ENCODE results near the gene ZNF358. TPM values are rescaled to one million over a fixed set of nuclear protein-coding genes. Genes with fewer than 3 reads are reported as not detected.

ZNF358 gene
- total and polyA plus RNA-seq, 2 donors (not counting 3 experiments of a cell fraction or from before 2014, with no cell fraction given), result 51.2 to 83.2 TPM

GRCh38 chr19:7526059-7526929 lies 10.4 kb downstream of the ZNF358 start:
- no peak overlapping the region for H2AFZ ChIP-seq (ENCODE audit: low read depth, low read length)
- no peak overlapping the region for H3K27ac ChIP-seq (ENCODE audit: insufficient read depth, low read depth, low read length)
- no peak for TF ChIP-seq JUN (IDR thresholded peaks at IDR 0.05; ENCODE audit: borderline replicate concordance, insufficient read depth, insufficient read length, low read depth)
- TF ChIP-seq EZH2 (IDR thresholded peaks at IDR 0.05; ENCODE audit: borderline replicate concordance, low read depth, low read length, severe bottlenecking), result no peak
- TF ChIP-seq MYC (IDR thresholded peaks at IDR 0.05; ENCODE audit: low read depth, low read length), result no peak
- no peak for TF ChIP-seq POLR2AphosphoS5 (IDR thresholded peaks at IDR 0.05; ENCODE audit: insufficient read depth, low read depth, low read length)
- no peak for TF ChIP-seq GATA2 (IDR thresholded peaks at IDR 0.05; ENCODE audit: insufficient read depth, insufficient read length, low read depth, low read length)
- TF ChIP-seq, protein P1, sequence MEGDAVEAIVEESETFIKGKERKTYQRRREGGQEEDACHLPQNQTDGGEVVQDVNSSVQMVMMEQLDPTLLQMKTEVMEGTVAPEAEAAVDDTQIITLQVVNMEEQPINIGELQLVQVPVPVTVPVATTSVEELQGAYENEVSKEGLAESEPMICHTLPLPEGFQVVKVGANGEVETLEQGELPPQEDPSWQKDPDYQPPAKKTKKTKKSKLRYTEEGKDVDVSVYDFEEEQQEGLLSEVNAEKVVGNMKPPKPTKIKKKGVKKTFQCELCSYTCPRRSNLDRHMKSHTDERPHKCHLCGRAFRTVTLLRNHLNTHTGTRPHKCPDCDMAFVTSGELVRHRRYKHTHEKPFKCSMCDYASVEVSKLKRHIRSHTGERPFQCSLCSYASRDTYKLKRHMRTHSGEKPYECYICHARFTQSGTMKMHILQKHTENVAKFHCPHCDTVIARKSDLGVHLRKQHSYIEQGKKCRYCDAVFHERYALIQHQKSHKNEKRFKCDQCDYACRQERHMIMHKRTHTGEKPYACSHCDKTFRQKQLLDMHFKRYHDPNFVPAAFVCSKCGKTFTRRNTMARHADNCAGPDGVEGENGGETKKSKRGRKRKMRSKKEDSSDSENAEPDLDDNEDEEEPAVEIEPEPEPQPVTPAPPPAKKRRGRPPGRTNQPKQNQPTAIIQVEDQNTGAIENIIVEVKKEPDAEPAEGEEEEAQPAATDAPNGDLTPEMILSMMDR (IDR thresholded peaks at IDR 0.05; ENCODE audit: extremely low read depth in 1 of 2, insufficient read depth in 1 of 2, low read depth in 1 of 2, low read length in 2 of 2), result no peak
- TF ChIP-seq MAX (IDR thresholded peaks at IDR 0.05; ENCODE audit: insufficient read depth, insufficient read length), result no peak
- H3K9me3 ChIP-seq (replicated peaks; ENCODE audit: control insufficient read depth, insufficient read depth, low read length), result no peaks in the 10 kb centered on the region
- H4K20me1 ChIP-seq (replicated peaks; ENCODE audit: control insufficient read depth, extremely low read depth, insufficient read depth, low read length), result no peaks in the 10 kb centered on the region
- intact Hi-C loops (cut with micrococcal nuclease) (no loop called here), dilution Hi-C loops (cut with MboI; ENCODE audit: extremely low pct_ligation_motif_present, low sequenced_read_pairs) (no loop called here)
- H3K4me1 ChIP-seq (ENCODE audit: control insufficient read depth, extremely low read depth, insufficient read depth, low read length), result peaks cover 16% of the 10 kb centered on the region
- no TSS peak for BruUV-seq (replicated peaks)
- H3K4me3 ChIP-seq (replicated peaks in 1 of 3; ENCODE audit: insufficient read depth in 1 of 3, low read depth in 1 of 3, low read length in 3 of 3), result no peak overlapping the region
- FAIRE-seq (no peak), DNase-seq (ENCODE audit: low read depth, low spot score) (no peak)
- ChIA-PET CTCF (no interaction called here), POLR2A (no interaction called here)
- H3K9ac ChIP-seq (replicated peaks; ENCODE audit: extremely low read depth, insufficient read depth, low read length), result no peak overlapping the region
- H3K79me2 ChIP-seq (ENCODE audit: control insufficient read depth, insufficient read depth, low read length), result peaks cover 8% of the 10 kb centered on the region
- H3K27me3 ChIP-seq (ENCODE audit: control insufficient read depth in 2 of 2, insufficient read depth in 2 of 2, low read length in 2 of 2), result no peaks in the 10 kb centered on the region
- H3K9me1 ChIP-seq (replicated peaks; ENCODE audit: control insufficient read depth, extremely low read depth, insufficient read depth, low read length), result no peaks in the 10 kb centered on the region
- H3K4me2 ChIP-seq (ENCODE audit: insufficient read depth, low read length), result no peak overlapping the region
- peaks cover 3 to 11% of the 10 kb centered on the region in 2 experiments for H3K36me3 ChIP-seq (ENCODE audit: control insufficient read depth in 2 of 2, extremely low read depth in 1 of 2, insufficient read depth in 2 of 2, low read length in 2 of 2)
